Neural cell (in vitro differentiated cells): ENCODE data around the gene RGS19. TPM values are rescaled to one million over a fixed set of nuclear protein-coding genes. Genes with fewer than 3 reads are reported as not detected.

ENCODE experiments used
- H2AFZ ChIP-seq: fragments of 200-600, 300-800 bp; sonication (generic), shearing (Covaris generic); 2 replicates; pipeline ENCODE4 v1.6.0; 2014; ENCODE audit warnings: low read depth, mild to moderate bottlenecking, antibody characterized with exemption, low read length, moderate library complexity
- H3F3A ChIP-seq: fragments of 200-600 bp; shearing (Covaris generic); 2 replicates; pipeline ENCODE4 v1.6.1; 2016; ENCODE audit warnings: mild to moderate bottlenecking, moderate library complexity, mixed read lengths, antibody characterized with exemption, low read length; ENCODE audit not compliant: insufficient read depth, poor library complexity, severe bottlenecking
- H3K27ac ChIP-seq: fragments of 200-600, 300-800 bp; sonication (generic), shearing (Covaris generic); 2 replicates; pipeline ENCODE4 v1.5.1; 2014; ENCODE audit warnings: mild to moderate bottlenecking, low read length, moderate library complexity
- H3K27me3 ChIP-seq: fragments of 300-800, 200-600 bp; sonication (generic), shearing (Covaris generic); 2 replicates; pipeline ENCODE4 v1.6.0; 2014; ENCODE audit warnings: mild to moderate bottlenecking, low read depth, low read length, moderate library complexity; ENCODE audit not compliant: insufficient read depth
- H3K36me3 ChIP-seq: fragments of 300-800, 200-600 bp; sonication (generic), shearing (Covaris generic); 2 replicates; pipeline ENCODE4 v1.5.1; 2014; ENCODE audit warnings: mild to moderate bottlenecking, antibody characterized with exemption, low read length, moderate library complexity; ENCODE audit not compliant: insufficient read depth
- H3K4me2 ChIP-seq: fragments of 300-800, 200-600 bp; sonication (generic), shearing (Covaris generic); 2 replicates; pipeline ENCODE4 v1.6.0; 2014; ENCODE audit warnings: mild to moderate bottlenecking, low read length
- H3K4me3 ChIP-seq: fragments of 300-800, 200-600 bp; sonication (generic), shearing (Covaris generic); 2 replicates; pipeline ENCODE4 v1.5.1; 2014; ENCODE audit warnings: mild to moderate bottlenecking, low read length, moderate library complexity
- H3K79me2 ChIP-seq: fragments of 200-600 bp; shearing (Covaris generic); replicated peaks from 2 replicates; pipeline ENCODE4 v1.6.0; 2014; ENCODE audit warnings: mild to moderate bottlenecking, low read length, moderate library complexity; ENCODE audit not compliant: insufficient read depth
- H3K9ac ChIP-seq: fragments of 300-800, 200-600 bp; sonication (generic), shearing (Covaris generic); 2 replicates; pipeline ENCODE4 v1.6.1; 2016; ENCODE audit warnings: mild to moderate bottlenecking, low read length, mixed read lengths
- H3K9me2 ChIP-seq: fragments of 200-600 bp; shearing (Covaris generic); 2 replicates; pipeline ENCODE4 v1.6.1; 2016; ENCODE audit warnings: mild to moderate bottlenecking, low read length, mixed read lengths; ENCODE audit not compliant: insufficient read depth
- H3K9me3 ChIP-seq: fragments of 200-600, 300-800 bp; sonication (generic), shearing (Covaris generic); 2 replicates; pipeline ENCODE4 v1.6.1; 2016; ENCODE audit warnings: mild to moderate bottlenecking, mixed run types, low read length, moderate library complexity, mixed read lengths
- H4K20me1 ChIP-seq: fragments of 200-600 bp; shearing (Covaris generic); 2 replicates; pipeline ENCODE4 v1.6.1; 2016; ENCODE audit warnings: mild to moderate bottlenecking, mixed run types; ENCODE audit not compliant: insufficient read depth
- EP300 ChIP-seq: fragments of 450-650 bp; conservative IDR thresholded peaks from 2 replicates; pipeline ENCODE4 v1.6.1; 2014; ENCODE audit warnings: antibody characterized with exemption, mild to moderate bottlenecking, moderate library complexity; ENCODE audit not compliant: poor library complexity, severe bottlenecking
- EZH2 ChIP-seq: fragments of 200-600, 300-800 bp; shearing (Covaris generic), sonication (generic); IDR thresholded peaks from 2 replicates; pipeline ENCODE4 v1.6.1; 2014; ENCODE audit warnings: antibody characterized with exemption, low read length, borderline replicate concordance, mild to moderate bottlenecking; ENCODE audit not compliant: insufficient read depth, poor library complexity, severe bottlenecking
- MXI1 ChIP-seq: fragments of 450-650 bp; conservative IDR thresholded peaks from 2 replicates; pipeline ENCODE4 v1.6.1; 2014; ENCODE audit warnings: antibody characterized with exemption, mild to moderate bottlenecking; ENCODE audit not compliant: poor library complexity, severe bottlenecking
- POLR2AphosphoS5 ChIP-seq: IDR thresholded peaks from 2 replicates; pipeline ENCODE4 v1.6.1; 2012
- RAD21 ChIP-seq: fragments of 450-650 bp; conservative IDR thresholded peaks from 2 replicates; pipeline ENCODE4 v1.6.1; 2014; ENCODE audit warnings: antibody characterized with exemption, mild to moderate bottlenecking, moderate library complexity
- SMC3 ChIP-seq: fragments of 450-650 bp; conservative IDR thresholded peaks from 2 replicates; pipeline ENCODE4 v1.6.1; 2014; ENCODE audit warnings: antibody characterized with exemption, mild to moderate bottlenecking, moderate library complexity; ENCODE audit not compliant: poor library complexity
- TAF1 ChIP-seq: IDR thresholded peaks from 2 replicates; pipeline ENCODE4 v1.6.1; 2012; ENCODE audit warnings: low read depth
- polyA plus RNA-seq: library from polyadenylated mRNA; depleted of rRNA; stranded (reverse); fragments of >200 nt; gene quantifications from 2 replicates; pipeline ENCODE4 v1.2.3, GENCODE V29; 2014
- TF ChIP-seq, protein P1 (sequence below): fragments of 450-650 bp; IDR thresholded peaks from 2 replicates; pipeline ENCODE4 v1.5.1; 2014; ENCODE audit warnings: antibody characterized with exemption, mild to moderate bottlenecking, moderate library complexity; ENCODE audit not compliant: poor library complexity, severe bottlenecking

Gene RGS19
- polyA plus RNA-seq, 1 donor from 2014 or later: 3.4 TPM

GRCh38 chr20:64047968-64048401, 31.3 kb downstream of the RGS19 start:
- Histone ChIP-seq H2AFZ (no peak overlapping the region), H4K20me1 (no peaks in the 10 kb centered on the region), H3K9me3 (no peaks in the 10 kb centered on the region), H3K27ac (no peak overlapping the region), H3K9me2 (no peaks in the 10 kb centered on the region), H3K9ac (no peak overlapping the region), H3F3A (no peaks in the 10 kb centered on the region), H3K36me3 (no peaks in the 10 kb centered on the region), H3K79me2 (no peaks in the 10 kb centered on the region), H3K4me2 (no peak overlapping the region), H3K27me3 (peaks cover 88% of the 10 kb centered on the region), H3K4me3 (peak overlapping the region; percentile 28)
- TF ChIP-seq SMC3: no peak
- no peak for TF ChIP-seq MXI1
- TF ChIP-seq, protein P1, sequence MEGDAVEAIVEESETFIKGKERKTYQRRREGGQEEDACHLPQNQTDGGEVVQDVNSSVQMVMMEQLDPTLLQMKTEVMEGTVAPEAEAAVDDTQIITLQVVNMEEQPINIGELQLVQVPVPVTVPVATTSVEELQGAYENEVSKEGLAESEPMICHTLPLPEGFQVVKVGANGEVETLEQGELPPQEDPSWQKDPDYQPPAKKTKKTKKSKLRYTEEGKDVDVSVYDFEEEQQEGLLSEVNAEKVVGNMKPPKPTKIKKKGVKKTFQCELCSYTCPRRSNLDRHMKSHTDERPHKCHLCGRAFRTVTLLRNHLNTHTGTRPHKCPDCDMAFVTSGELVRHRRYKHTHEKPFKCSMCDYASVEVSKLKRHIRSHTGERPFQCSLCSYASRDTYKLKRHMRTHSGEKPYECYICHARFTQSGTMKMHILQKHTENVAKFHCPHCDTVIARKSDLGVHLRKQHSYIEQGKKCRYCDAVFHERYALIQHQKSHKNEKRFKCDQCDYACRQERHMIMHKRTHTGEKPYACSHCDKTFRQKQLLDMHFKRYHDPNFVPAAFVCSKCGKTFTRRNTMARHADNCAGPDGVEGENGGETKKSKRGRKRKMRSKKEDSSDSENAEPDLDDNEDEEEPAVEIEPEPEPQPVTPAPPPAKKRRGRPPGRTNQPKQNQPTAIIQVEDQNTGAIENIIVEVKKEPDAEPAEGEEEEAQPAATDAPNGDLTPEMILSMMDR: no peak
- peak; percentile 37 for TF ChIP-seq EZH2
- no peak for TF ChIP-seq TAF1
- TF ChIP-seq EP300: no peak

- Histone ChIP-seq H3K4me2 (no peak overlapping the region), H3K79me2 (no peaks in the 10 kb centered on the region), H3K4me3 (no peak overlapping the region), H3K9me2 (no peaks in the 10 kb centered on the region), H3F3A (no peaks in the 10 kb centered on the region), H4K20me1 (no peaks in the 10 kb centered on the region), H3K9me3 (no peaks in the 10 kb centered on the region), H3K27ac (no peak overlapping the region), H3K9ac (no peak overlapping the region), H2AFZ (no peak overlapping the region), H3K36me3 (no peaks in the 10 kb centered on the region), H3K27me3 (peaks cover 90% of the 10 kb centered on the region)
- TF ChIP-seq, protein P1: no peak
- TF ChIP-seq TAF1: no peak
- no peak for TF ChIP-seq RAD21
- no peak for TF ChIP-seq POLR2AphosphoS5
Observed at GRCh38 chr20:64047046-64047389, 32.3 kb downstream of the RGS19 start.

DNA sequence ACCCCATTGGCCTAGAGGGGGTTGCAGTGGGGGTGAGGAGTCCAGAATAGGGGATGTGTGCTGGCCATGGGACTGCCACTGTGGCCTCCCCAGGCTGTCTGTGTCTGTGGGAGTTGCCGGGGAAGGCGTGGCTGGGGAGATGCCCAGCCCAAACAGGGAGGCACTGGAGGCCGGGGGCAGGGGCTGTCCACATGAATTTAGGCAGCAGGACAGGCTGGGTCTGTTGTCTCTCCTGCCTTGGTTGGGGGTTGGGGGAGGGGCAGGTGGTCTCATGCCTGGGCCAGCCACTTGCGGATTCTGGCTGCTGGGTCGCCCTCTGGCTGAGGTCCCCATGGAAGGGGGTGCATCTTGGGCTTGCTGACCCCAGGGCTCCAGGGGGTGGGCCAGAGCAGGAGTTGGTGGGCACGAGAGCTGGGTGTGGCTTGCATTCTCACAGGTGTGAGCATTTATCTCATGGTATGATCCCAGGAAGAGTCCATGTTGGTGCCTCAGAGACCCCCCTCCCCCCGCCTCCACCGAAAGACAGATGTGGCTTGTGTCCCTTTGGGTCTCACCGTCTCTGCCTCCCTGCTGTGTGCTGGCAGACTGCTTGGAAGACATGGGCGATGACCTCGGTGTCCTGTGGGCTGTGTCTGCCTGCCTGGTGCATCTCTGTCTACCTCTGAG, 33.8 kb downstream of the RGS19 start:
- no peaks in the 10 kb centered on the region for H4K20me1 ChIP-seq
- no peaks in the 10 kb centered on the region for H3K9me2 ChIP-seq
- H3K79me2 ChIP-seq: no peaks in the 10 kb centered on the region
- TF ChIP-seq SMC3 (no peak), POLR2AphosphoS5 (no peak), MXI1 (no peak)
- TF ChIP-seq, protein P1: no peak
- H3K9ac ChIP-seq: no peak overlapping the region
- H3K4me2 ChIP-seq: no peak overlapping the region
- no peaks in the 10 kb centered on the region for H3F3A ChIP-seq
- H3K27me3 ChIP-seq: peaks cover 90% of the 10 kb centered on the region
- H3K27ac ChIP-seq: no peak overlapping the region
- no peak overlapping the region for H2AFZ ChIP-seq
- H3K9me3 ChIP-seq: no peaks in the 10 kb centered on the region
- no peak overlapping the region for H3K4me3 ChIP-seq
- H3K36me3 ChIP-seq: no peaks in the 10 kb centered on the region
